ENCODE results near the gene OGFOD3. TPM values are rescaled to one million over a fixed set of nuclear protein-coding genes. Genes with fewer than 3 reads are reported as not detected.

Gene OGFOD3
- total RNA-seq, 1 experiment from 2014 or later, result 26.6 TPM

DNA sequence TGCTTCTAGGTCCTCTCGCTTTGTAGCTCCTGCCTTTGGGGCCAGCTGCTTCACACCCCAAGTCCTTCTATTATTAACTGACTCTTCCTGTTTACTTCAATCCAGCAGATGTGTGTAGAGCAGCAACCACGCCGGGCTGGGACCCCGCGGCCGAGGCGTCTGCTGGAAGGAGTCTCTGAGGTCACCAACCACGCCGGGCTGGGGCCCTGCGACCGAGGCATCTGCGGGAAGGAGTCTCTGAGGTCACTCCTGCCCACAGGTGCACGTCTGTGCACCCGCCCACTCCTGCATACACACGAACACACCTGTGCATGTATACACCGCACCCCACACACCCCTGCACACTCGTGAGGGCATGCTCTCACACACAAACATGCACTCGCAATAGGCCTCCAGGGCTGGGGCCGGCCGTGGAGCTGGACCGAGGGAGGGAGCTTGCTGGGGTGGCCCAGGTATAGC, 67.1 kb downstream of the OGFOD3 start:
- H3K4me3 ChIP-seq, result no peak overlapping the region
- no peaks in the 10 kb centered on the region for H4K20me1 ChIP-seq (ENCODE audit: insufficient read depth)
- no peaks in the 10 kb centered on the region for H3K79me2 ChIP-seq (ENCODE audit: low read depth)
- no peak overlapping the region for H3K4me2 ChIP-seq
- no TSS peak for BruUV-seq (replicated peaks)
- H3K9me2 ChIP-seq (ENCODE audit: insufficient read depth), result no peaks in the 10 kb centered on the region
- TF ChIP-seq EZH2 (IDR thresholded peaks at IDR 0.05; ENCODE audit: low read depth), result no peak
- TF ChIP-seq, protein P1, sequence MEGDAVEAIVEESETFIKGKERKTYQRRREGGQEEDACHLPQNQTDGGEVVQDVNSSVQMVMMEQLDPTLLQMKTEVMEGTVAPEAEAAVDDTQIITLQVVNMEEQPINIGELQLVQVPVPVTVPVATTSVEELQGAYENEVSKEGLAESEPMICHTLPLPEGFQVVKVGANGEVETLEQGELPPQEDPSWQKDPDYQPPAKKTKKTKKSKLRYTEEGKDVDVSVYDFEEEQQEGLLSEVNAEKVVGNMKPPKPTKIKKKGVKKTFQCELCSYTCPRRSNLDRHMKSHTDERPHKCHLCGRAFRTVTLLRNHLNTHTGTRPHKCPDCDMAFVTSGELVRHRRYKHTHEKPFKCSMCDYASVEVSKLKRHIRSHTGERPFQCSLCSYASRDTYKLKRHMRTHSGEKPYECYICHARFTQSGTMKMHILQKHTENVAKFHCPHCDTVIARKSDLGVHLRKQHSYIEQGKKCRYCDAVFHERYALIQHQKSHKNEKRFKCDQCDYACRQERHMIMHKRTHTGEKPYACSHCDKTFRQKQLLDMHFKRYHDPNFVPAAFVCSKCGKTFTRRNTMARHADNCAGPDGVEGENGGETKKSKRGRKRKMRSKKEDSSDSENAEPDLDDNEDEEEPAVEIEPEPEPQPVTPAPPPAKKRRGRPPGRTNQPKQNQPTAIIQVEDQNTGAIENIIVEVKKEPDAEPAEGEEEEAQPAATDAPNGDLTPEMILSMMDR (conservative IDR thresholded peaks at IDR 0.05), result no peak
- DNase-seq, result no peak
- H3K27me3 ChIP-seq (ENCODE audit: insufficient read depth, low read depth), result no peaks in the 10 kb centered on the region
- no peak overlapping the region for H2AFZ ChIP-seq
- ChIA-PET CTCF (interaction anchor here (0.6 to 1.2 kb wide), 2 partner anchors 185 to 739 kb away, joined by 3 to 6 read pairs; no protein-coding TSS in a partner anchor), POLR2A (ENCODE audit: unreplicated experiment) (no interaction called here)
- H3K36me3 ChIP-seq (ENCODE audit: low read depth), result no peaks in the 10 kb centered on the region
- no peaks in the 10 kb centered on the region for H3K4me1 ChIP-seq (replicated peaks; ENCODE audit: insufficient read depth)
- H3K9me3 ChIP-seq (ENCODE audit: insufficient read depth, low read depth), result no peaks in the 10 kb centered on the region
- no peak overlapping the region for H3K27ac ChIP-seq
- H3F3A ChIP-seq (ENCODE audit: insufficient read depth, low read depth), result no peaks in the 10 kb centered on the region; the same call in 1 of the 2 replicates
- intact Hi-C loops (cut with micrococcal nuclease; ENCODE audit: unreplicated experiment), result loop anchor here (5.0 to 10.0 kb wide), 5 partner anchors 61 to 534 kb away; no protein-coding TSS in a partner anchor

DNA sequence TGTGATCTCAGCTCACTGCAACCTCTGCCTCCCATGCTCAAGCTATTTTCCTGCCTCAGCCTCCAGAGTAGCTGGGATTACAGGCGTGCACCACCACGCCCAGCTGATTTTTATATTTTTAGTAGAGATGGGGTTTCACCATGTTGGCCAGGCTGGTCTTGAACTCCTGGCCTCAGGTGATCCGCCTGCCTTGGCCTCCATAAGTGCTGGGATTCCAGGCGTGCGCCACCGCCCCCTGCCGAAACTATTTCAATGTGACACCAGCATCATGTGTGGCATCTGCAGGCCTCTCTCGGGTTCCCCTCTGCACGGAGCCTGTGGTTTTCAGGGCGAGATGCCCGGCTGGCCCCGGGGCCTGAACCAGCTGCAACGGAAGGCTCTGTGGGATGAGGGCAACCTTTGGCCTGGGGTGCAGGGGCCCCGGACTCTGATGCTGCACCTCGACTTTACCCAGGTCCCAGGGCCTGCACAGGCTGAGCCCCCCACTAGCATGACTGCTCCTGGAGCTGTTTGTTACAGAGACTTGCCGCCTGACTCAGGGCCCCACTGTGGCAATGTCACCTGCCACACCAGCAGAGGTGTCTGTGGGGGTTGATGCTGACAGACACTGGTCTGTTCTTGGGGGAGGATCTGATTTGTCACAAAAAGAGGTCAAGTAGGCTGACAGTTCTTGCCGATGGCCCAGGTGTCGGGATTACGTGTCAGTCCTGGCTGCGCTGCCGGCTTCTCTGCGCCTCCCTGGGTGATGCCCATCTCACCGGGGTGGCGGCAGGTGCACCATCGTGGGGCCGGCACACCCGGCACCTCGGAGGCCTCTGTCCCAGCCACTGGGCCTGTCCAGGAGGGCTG, 68.0 kb downstream of the OGFOD3 start:
- CTCF ChIA-PET, result interaction anchor here (0.6 to 1.2 kb wide), 2 partner anchors 170 to 185 kb away, joined by 3 read pairs; no protein-coding TSS in a partner anchor
- TF ChIP-seq, protein P1 (conservative IDR thresholded peaks at IDR 0.05), result peak; percentile 21; the same call in 1 of the 2 replicates
- TF ChIP-seq EZH2 (IDR thresholded peaks at IDR 0.05; ENCODE audit: low read depth), result no peak

DNA sequence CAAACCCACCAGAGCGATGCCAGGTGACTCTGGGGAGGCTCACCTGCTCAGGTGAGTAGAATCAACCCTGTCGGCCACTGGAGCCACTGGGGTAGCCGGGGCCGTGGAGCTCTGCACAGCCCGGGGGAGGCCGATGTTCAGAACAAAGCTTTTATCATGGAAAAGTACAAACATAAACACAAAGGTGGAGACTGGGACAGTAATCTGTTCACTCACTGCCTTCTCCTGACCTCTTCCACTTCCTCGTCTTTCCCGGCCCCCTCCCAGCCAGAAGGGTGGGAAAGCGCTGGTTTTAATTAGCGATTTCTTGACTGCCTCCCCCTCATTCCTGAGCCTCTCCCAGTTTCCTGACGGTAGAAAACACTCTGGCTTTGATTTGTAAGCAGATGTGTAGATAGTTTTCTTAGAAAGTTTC, 69.1 kb downstream of the OGFOD3 start:
- Histone ChIP-seq H3K9me3 (ENCODE audit: insufficient read depth, low read depth) (no peaks in the 10 kb centered on the region), H3K4me3 (no peak overlapping the region), H3K4me1 (replicated peaks; ENCODE audit: insufficient read depth) (no peaks in the 10 kb centered on the region), H3K4me2 (no peak overlapping the region), H3K9me2 (ENCODE audit: insufficient read depth) (no peaks in the 10 kb centered on the region), H3F3A (ENCODE audit: insufficient read depth, low read depth) (no peaks in the 10 kb centered on the region), H3K27me3 (ENCODE audit: insufficient read depth, low read depth) (no peaks in the 10 kb centered on the region), H3K79me2 (ENCODE audit: low read depth) (no peaks in the 10 kb centered on the region), H3K27ac (no peak overlapping the region), H4K20me1 (ENCODE audit: insufficient read depth) (no peaks in the 10 kb centered on the region), H2AFZ (no peak overlapping the region), H3K36me3 (ENCODE audit: low read depth) (no peaks in the 10 kb centered on the region)
- TF ChIP-seq, protein P1 (conservative IDR thresholded peaks at IDR 0.05), result no peak
- TF ChIP-seq EZH2 (IDR thresholded peaks at IDR 0.05; ENCODE audit: low read depth), result no peak
- intact Hi-C loops (cut with micrococcal nuclease; ENCODE audit: unreplicated experiment), result no loop called here
- no TSS peak for BruUV-seq (replicated peaks)
- no peak for DNase-seq
- ChIA-PET POLR2A (ENCODE audit: unreplicated experiment) (no interaction called here), CTCF (interaction anchor here (0.6 kb wide), 1 partner anchor 172 kb away, joined by 3 read pairs; no protein-coding TSS in a partner anchor)

More for the DNA sequence above, 68.0 kb downstream of the OGFOD3 start:
- H3K27ac ChIP-seq, result no peak overlapping the region
- H3K9me2 ChIP-seq (ENCODE audit: insufficient read depth), result no peaks in the 10 kb centered on the region
- H3K36me3 ChIP-seq (ENCODE audit: low read depth), result no peaks in the 10 kb centered on the region
- H3K4me2 ChIP-seq, result no peak overlapping the region
- intact Hi-C loops (cut with micrococcal nuclease; ENCODE audit: unreplicated experiment), result loop anchor here (5.0 to 10.0 kb wide), 5 partner anchors 62 to 534 kb away; no protein-coding TSS in a partner anchor
- H3K79me2 ChIP-seq (ENCODE audit: low read depth), result no peaks in the 10 kb centered on the region
- no peaks in the 10 kb centered on the region for H3K9me3 ChIP-seq (ENCODE audit: insufficient read depth, low read depth)
- no TSS peak for BruUV-seq (replicated peaks)
- no peaks in the 10 kb centered on the region for H3K27me3 ChIP-seq (ENCODE audit: insufficient read depth, low read depth)
- no peaks in the 10 kb centered on the region for H3K4me1 ChIP-seq (replicated peaks; ENCODE audit: insufficient read depth)
- DNase-seq, result peak in 1 of 2 experiments; percentile 43
- POLR2A ChIA-PET (ENCODE audit: unreplicated experiment), result no interaction called here
- H3F3A ChIP-seq (ENCODE audit: insufficient read depth, low read depth), result no peaks in the 10 kb centered on the region; the same call in 1 of the 2 replicates
- no peak overlapping the region for H3K4me3 ChIP-seq
- H4K20me1 ChIP-seq (ENCODE audit: insufficient read depth), result no peaks in the 10 kb centered on the region
- H2AFZ ChIP-seq, result no peak overlapping the region

All from PC-9 (cell line).